Transverse colon (tissue), 4 donors: ENCODE measurements around the gene DLST.

ENCODE experiments used
- CTCF ChIP-seq, 5 experiments: fragments of 200-600 bp in 3 of 5; fragments of 450-650 bp in 2 of 5; sonication (generic) in 3 of 5; IDR thresholded peaks; 1 replicate in 2 of 5; 2 replicates in 3 of 5; pipeline ENCODE4 v1.5.1; 2016 to 2017; ENCODE audit warnings: antibody characterized with exemption in 5 of 5, inconsistent platforms in 3 of 5, mild to moderate bottlenecking in 2 of 5, moderate library complexity in 1 of 5
- EP300 ChIP-seq: sonication (generic); formaldehyde crosslinking; IDR thresholded peaks from one replicate; pipeline ENCODE4 v1.6.1; 2017; ENCODE audit warnings: antibody characterized with exemption, low read depth
- POLR2A ChIP-seq: fragments of 450-650 bp; IDR thresholded peaks from one replicate; pipeline ENCODE4 v1.6.1; 2016; ENCODE audit warnings: antibody characterized with exemption, mild to moderate bottlenecking, moderate library complexity
- POLR2AphosphoS5 ChIP-seq, 3 donors: sonication (generic); formaldehyde crosslinking; IDR thresholded peaks; one replicate each; pipeline ENCODE4 v1.6.1; 2016; ENCODE audit warnings: antibody characterized with exemption in 3 of 3

DNA sequence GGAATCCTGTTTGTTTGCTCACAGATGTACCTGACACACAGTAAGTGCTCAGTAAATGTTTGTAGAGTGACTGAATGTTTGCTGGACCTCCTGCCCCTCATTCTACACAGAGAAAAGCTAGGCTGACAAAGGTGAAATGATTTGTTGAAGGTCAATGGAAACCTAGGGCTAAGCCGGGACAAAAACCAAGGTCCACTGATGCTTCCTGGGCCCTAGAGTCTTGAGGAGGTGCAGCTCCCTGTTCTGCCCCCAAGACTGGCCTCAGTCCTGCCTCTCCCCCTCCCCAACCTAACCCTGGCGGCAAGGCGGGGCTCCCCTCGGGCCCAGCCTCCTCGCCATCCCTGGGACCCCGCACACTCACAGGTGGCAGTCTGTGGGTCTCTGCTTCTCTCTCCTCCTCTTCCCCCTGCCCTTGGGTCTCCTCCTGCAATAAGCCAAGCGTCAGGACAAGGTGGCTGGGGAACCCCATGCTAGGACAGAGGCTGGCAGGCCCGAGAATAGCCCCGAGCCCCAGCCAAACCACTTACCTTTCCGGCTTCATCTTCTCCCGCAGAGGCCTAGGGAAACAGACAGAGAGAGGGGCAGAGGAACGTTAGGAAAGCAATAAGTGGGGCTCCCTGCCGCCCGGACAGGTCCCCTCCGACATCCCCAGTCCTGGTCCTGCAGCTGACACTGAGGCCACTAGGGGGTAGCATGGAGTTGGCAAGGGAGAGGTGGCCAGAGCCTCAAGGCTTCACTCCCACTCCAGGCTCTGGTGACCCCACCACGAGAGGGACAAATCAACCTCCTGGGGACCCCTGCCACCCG, 64.3 kb downstream of the DLST start:
- TF ChIP-seq CTCF (IDR thresholded peaks at IDR 0.05) (peak; percentile 89 to 94 (median 91)), POLR2A (no peak), EP300 (no peak), POLR2AphosphoS5 (IDR thresholded peaks at IDR 0.05) (no peak)
